Thoracic aorta (tissue), 2 donors: Measurements from ENCODE around the gene MED25. TPM values are rescaled to one million over a fixed set of nuclear protein-coding genes. Genes with fewer than 3 reads are reported as not detected.

Source experiments
- ATAC-seq: fragments of 150-250 bp; one replicate; pipeline ENCODE4 v1.8.0; 2017; ENCODE audit warnings: low read depth; ENCODE audit not compliant: insufficient number of reproducible peaks, low FRiP score
- DNase-seq: peaks from one replicate; pipeline ENCODE4 v3.0.0-alpha.2; 2020; ENCODE audit warnings: low spot score
- H3K27ac ChIP-seq, 2 donors: fragments of 200-600 bp; sonication (generic); 1 replicate in 1 of 2; 2 replicates in 1 of 2; pipeline ENCODE4 v1.5.1; 2016; ENCODE audit warnings: mild to moderate bottlenecking in 2 of 2, moderate library complexity in 2 of 2
- H3K27me3 ChIP-seq: fragments of 200-600 bp; sonication (generic); replicated peaks from 2 replicates; pipeline ENCODE4 v1.6.0; 2016; ENCODE audit warnings: mild to moderate bottlenecking; ENCODE audit not compliant: insufficient read depth
- H3K36me3 ChIP-seq: fragments of 200-600 bp; sonication (generic); one replicate; pipeline ENCODE4 v1.5.1; 2016
- H3K4me1 ChIP-seq, 2 donors: fragments of 200-600 bp; sonication (generic); 1 replicate in 1 of 2; 2 replicates in 1 of 2; pipeline versions ENCODE4 v1.5.1 to v1.6.0; 2016; ENCODE audit warnings: low read depth in 2 of 2, mild to moderate bottlenecking in 1 of 2; ENCODE audit not compliant: control insufficient read depth in 1 of 2
- H3K4me3 ChIP-seq: fragments of 200-600 bp; sonication (generic); 2 replicates; pipeline ENCODE4 v1.5.1; 2016; ENCODE audit warnings: mild to moderate bottlenecking
- H3K9me3 ChIP-seq: fragments of 200-600 bp; sonication (generic); 2 replicates; pipeline ENCODE4 v1.5.1; 2016
- total RNA-seq, 2 donors: library from RNA; depleted of rRNA; stranded (reverse); fragments of >200 nt; gene quantifications; one replicate each; pipeline versions ENCODE4 v1.1.0 to v1.2.3, GENCODE V29; 2016
- TF ChIP-seq, protein P1 (sequence below): fragments of 200-600 bp; sonication (generic); IDR thresholded peaks from one replicate; pipeline ENCODE4 v1.5.1; 2019; ENCODE audit warnings: antibody characterized with exemption

MED25 gene
- total RNA-seq, 2 donors from 2014 or later = 29.8 to 37.0 TPM

DNA sequence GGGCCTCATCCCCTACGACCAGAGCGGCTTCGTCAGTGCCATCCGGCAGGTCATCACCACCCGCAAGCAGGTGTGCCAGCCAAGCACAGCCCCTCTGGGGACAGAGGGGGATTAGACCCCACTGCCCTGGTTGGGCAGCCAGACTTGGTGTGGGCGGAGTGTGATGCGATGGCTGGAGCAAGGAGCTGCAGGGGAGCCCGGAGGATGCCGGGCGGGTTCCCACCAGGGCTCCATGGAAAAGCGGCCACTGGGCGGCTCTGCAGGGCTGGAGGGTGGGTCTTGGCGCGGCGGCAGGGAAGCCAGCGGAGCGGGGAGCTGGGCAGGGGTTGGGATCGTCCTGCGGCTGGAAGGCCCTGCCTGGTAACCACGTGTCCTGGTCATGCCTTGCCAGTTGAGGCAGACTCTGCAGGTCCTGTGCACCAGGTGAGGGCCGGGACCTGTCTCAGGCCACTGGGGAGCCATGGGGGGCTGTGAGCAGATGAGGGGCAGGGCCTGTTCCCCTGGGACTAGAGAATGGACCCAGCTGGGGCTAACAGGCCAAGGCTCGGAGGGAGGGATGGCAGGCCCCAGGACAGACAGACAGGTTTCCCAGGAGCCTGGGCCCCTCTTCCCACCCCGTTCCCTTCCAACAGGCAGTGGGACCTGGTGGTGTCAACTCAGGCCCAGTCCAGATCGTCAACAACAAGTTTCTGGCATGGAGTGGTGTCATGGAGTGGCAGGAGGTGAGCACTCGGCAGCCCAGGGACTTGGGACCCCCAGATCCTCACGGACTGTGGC lies 39.2 kb downstream of the MED25 start:
- ATAC-seq = no peak
- TF ChIP-seq, protein P1, sequence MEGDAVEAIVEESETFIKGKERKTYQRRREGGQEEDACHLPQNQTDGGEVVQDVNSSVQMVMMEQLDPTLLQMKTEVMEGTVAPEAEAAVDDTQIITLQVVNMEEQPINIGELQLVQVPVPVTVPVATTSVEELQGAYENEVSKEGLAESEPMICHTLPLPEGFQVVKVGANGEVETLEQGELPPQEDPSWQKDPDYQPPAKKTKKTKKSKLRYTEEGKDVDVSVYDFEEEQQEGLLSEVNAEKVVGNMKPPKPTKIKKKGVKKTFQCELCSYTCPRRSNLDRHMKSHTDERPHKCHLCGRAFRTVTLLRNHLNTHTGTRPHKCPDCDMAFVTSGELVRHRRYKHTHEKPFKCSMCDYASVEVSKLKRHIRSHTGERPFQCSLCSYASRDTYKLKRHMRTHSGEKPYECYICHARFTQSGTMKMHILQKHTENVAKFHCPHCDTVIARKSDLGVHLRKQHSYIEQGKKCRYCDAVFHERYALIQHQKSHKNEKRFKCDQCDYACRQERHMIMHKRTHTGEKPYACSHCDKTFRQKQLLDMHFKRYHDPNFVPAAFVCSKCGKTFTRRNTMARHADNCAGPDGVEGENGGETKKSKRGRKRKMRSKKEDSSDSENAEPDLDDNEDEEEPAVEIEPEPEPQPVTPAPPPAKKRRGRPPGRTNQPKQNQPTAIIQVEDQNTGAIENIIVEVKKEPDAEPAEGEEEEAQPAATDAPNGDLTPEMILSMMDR = no peak
- Histone ChIP-seq H3K36me3 (peaks cover 54% of the 10 kb centered on the region), H3K27me3 (no peaks in the 10 kb centered on the region), H3K27ac (no peak overlapping the region), H3K4me3 (no peak overlapping the region), H3K9me3 (no peaks in the 10 kb centered on the region), H3K4me1 (peaks cover 7 to 22% of the 10 kb centered on the region in 2 donors)
- DNase-seq = no peak

DNA sequence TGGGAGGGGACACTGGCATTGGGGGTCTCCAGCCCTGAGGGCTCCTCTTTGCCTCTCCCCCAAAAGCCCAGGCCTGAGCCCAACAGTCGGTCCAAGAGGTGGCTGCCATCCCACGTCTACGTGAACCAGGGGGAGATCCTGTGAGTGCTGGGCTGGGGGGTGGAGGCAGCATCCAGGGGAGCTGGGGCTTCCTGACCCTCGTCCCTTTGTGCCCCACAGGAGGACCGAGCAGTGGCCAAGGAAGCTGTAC lies 39.7 kb downstream of the MED25 start:
- Histone ChIP-seq H3K27ac (no peak overlapping the region), H3K4me3 (no peak overlapping the region), H3K27me3 (no peaks in the 10 kb centered on the region), H3K9me3 (no peaks in the 10 kb centered on the region), H3K4me1 (peaks cover 1 to 17% of the 10 kb centered on the region in 2 donors), H3K36me3 (peaks cover 54% of the 10 kb centered on the region)
- ATAC-seq (no peak), DNase-seq (no peak)
- TF ChIP-seq, protein P1 = no peak

DNA sequence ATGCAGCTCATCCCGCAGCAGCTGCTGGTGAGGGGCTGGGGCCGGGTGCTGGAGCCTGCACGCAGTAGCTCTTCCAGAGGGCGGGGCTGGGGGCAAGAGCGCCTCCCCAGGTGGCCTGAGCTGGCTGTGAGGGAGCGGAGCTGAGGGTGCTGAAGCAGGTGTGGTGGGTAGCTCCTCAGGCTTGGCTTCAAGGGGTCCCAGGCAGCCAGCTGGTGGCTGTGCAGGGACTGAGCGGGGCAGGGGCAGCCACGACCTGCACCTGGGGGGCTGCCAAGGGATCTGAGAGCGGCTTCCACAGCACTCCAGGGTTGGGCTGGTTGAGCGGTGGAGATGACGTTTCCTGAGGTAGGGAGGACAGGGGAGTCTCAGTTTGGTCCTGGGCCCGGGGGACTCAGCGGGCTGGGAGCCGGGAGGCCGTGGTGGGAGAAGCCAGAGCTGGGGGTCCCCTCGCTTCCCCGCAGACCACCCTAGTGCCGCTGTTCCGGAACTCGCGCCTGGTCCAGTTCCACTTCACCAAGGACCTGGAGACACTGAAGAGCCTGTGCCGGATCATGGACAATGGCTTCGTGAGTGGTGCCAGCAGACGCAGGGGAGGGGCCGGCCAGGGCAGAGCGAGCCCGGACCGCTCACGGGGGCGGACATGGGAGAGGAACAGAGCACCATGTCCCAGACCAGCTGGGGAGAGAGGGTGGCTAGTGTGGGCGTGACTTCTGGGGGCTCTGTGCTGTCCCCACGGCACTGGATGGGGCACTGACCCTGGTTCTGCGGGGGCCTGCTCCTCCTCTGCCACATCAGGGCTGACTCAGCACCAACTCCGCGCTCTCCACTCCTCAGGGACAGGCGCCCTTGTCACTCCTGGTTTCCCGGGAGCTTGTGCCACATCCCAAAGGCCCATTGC lies 40.2 kb downstream of the MED25 start:
- Histone ChIP-seq H3K36me3 (peaks cover 55% of the 10 kb centered on the region), H3K9me3 (no peaks in the 10 kb centered on the region), H3K4me1 (peaks cover 0 to 11% of the 10 kb centered on the region in 2 donors), H3K27me3 (no peaks in the 10 kb centered on the region), H3K27ac (peak overlapping the region in 1 of 2 donors; percentile 21), H3K4me3 (no peak overlapping the region)
- ATAC-seq (no peak), DNase-seq (no peak)
- TF ChIP-seq, protein P1 = no peak

DNA sequence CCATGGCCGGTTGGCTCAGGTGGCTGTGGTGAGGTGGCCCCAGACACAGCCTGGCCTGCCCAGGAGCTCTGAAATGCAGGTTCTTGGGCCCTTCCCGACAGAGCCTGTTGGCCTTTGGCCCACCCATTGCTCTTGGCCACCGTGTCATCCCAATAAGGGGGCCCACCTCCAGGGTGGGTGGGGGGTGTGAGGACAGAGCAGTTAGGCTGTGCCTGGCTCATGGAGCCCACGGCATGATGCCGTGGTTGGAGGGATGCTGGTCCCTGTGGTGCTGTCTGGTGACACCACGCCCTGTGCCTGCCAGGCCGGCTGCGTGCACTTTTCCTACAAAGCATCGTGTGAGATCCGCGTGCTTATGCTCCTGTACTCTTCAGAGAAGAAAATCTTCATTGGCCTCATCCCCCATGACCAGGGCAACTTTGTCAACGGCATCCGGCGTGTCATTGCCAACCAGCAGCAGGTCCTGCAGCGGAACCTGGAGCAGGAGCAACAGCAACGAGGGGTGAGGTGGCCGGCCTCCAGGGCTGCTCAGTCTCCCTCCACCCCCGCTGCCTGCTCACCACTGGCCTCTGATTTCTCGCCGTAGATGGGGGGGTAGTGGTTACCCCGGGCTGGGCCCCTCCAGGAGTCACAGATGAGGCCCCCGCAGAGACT lies 41.7 kb downstream of the MED25 start:
- H3K4me1 ChIP-seq = peaks cover 0 to under 1% of the 10 kb centered on the region in 2 donors
- peaks cover 65% of the 10 kb centered on the region for H3K36me3 ChIP-seq
- TF ChIP-seq, protein P1 = no peak
- no peaks in the 10 kb centered on the region for H3K27me3 ChIP-seq
- H3K27ac ChIP-seq = peak overlapping the region in 1 of 2 donors; percentile 52
- no peak for DNase-seq
- no peak overlapping the region for H3K4me3 ChIP-seq
- ATAC-seq = no peak
- H3K9me3 ChIP-seq = no peaks in the 10 kb centered on the region
